ENCODE measurements around the gene MBD3. TPM values are rescaled to one million over a fixed set of nuclear protein-coding genes. Genes with fewer than 3 reads are reported as not detected.

The MBD3 gene
- total RNA-seq, 1 experiment from 2014 or later = 114 TPM

GRCh38 chr19:1621574-1621973 is 28.9 kb upstream of the MBD3 start:
- Mint-ChIP-seq H3K9me3 (ENCODE audit: unreplicated experiment) (no peaks in the 10 kb centered on the region), H3K27me3 (ENCODE audit: insufficient read depth, unreplicated experiment) (no peaks in the 10 kb centered on the region), H3K4me3 (ENCODE audit: unreplicated experiment) (no peak overlapping the region), H3K36me3 (ENCODE audit: insufficient read depth, unreplicated experiment) (peaks cover 48% of the 10 kb centered on the region), H3K4me1 (ENCODE audit: insufficient read depth, unreplicated experiment) (no peaks in the 10 kb centered on the region), H3K27ac (ENCODE audit: low read depth, unreplicated experiment) (no peak overlapping the region)
- no TSS peak for BruUV-seq (replicated peaks)
- no peak for DNase-seq (ENCODE audit: unreplicated experiment)
- TF ChIP-seq CTCF (IDR thresholded peaks at IDR 0.05; ENCODE audit: unreplicated experiment) = no peak
- ChIA-PET POLR2A (interaction anchor here (0.5 kb wide), 1 partner anchor 166 kb away, joined by 3 read pairs; no protein-coding TSS in a partner anchor), CTCF (no interaction called here)
- intact Hi-C loops (cut with micrococcal nuclease) = no loop called here

GRCh38 chr19:1621021-1621420 is 28.4 kb upstream of the MBD3 start:
- H3K4me1 Mint-ChIP-seq (ENCODE audit: insufficient read depth, unreplicated experiment) = no peaks in the 10 kb centered on the region
- intact Hi-C loops (cut with micrococcal nuclease) = no loop called here
- no peaks in the 10 kb centered on the region for H3K9me3 Mint-ChIP-seq (ENCODE audit: unreplicated experiment)
- BruUV-seq (replicated peaks) = no TSS peak
- CTCF ChIA-PET = no interaction called here
- TF ChIP-seq CTCF (IDR thresholded peaks at IDR 0.05; ENCODE audit: unreplicated experiment) = no peak
- no peak overlapping the region for H3K4me3 Mint-ChIP-seq (ENCODE audit: unreplicated experiment)
- DNase-seq (ENCODE audit: unreplicated experiment) = no peak
- peaks cover 53% of the 10 kb centered on the region for H3K36me3 Mint-ChIP-seq (ENCODE audit: insufficient read depth, unreplicated experiment)
- POLR2A ChIA-PET = interaction anchor here (0.7 kb wide), 1 partner anchor 193 kb away, joined by 3 read pairs; no protein-coding TSS in a partner anchor
- H3K27ac Mint-ChIP-seq (ENCODE audit: low read depth, unreplicated experiment) = no peak overlapping the region
- H3K27me3 Mint-ChIP-seq (ENCODE audit: insufficient read depth, unreplicated experiment) = no peaks in the 10 kb centered on the region

- DNase-seq (ENCODE audit: unreplicated experiment) = no peak
- POLR2A ChIA-PET = interaction anchor here (0.7 kb wide), 1 partner anchor 193 kb away, joined by 3 read pairs; no protein-coding TSS in a partner anchor
- TF ChIP-seq CTCF (IDR thresholded peaks at IDR 0.05; ENCODE audit: unreplicated experiment) = no peak
- CTCF ChIA-PET = no interaction called here
- no peaks in the 10 kb centered on the region for H3K4me1 Mint-ChIP-seq (ENCODE audit: insufficient read depth, unreplicated experiment)
- no peak overlapping the region for H3K27ac Mint-ChIP-seq (ENCODE audit: low read depth, unreplicated experiment)
- no peaks in the 10 kb centered on the region for H3K9me3 Mint-ChIP-seq (ENCODE audit: unreplicated experiment)
- no peak overlapping the region for H3K4me3 Mint-ChIP-seq (ENCODE audit: unreplicated experiment)
- peaks cover 55% of the 10 kb centered on the region for H3K36me3 Mint-ChIP-seq (ENCODE audit: insufficient read depth, unreplicated experiment)
- intact Hi-C loops (cut with micrococcal nuclease) = no loop called here
- no peaks in the 10 kb centered on the region for H3K27me3 Mint-ChIP-seq (ENCODE audit: insufficient read depth, unreplicated experiment)
- no TSS peak for BruUV-seq (replicated peaks)
These were observed 27.8 kb upstream of the MBD3 start for GRCh38 chr19:1620502-1620901.

- H3K27ac Mint-ChIP-seq (ENCODE audit: low read depth, unreplicated experiment) = no peak overlapping the region
- intact Hi-C loops (cut with micrococcal nuclease) = no loop called here
- no peaks in the 10 kb centered on the region for H3K4me1 Mint-ChIP-seq (ENCODE audit: insufficient read depth, unreplicated experiment)
- peaks cover 56% of the 10 kb centered on the region for H3K36me3 Mint-ChIP-seq (ENCODE audit: insufficient read depth, unreplicated experiment)
- POLR2A ChIA-PET = interaction anchor here (1.2 kb wide), 1 partner anchor 33 kb away, joined by 3 read pairs; the partner anchor contains the start of gene TCF3
- CTCF ChIA-PET = no interaction called here
- H3K4me3 Mint-ChIP-seq (ENCODE audit: unreplicated experiment) = no peak overlapping the region
- BruUV-seq (replicated peaks) = no TSS peak
- H3K9me3 Mint-ChIP-seq (ENCODE audit: unreplicated experiment) = no peaks in the 10 kb centered on the region
- DNase-seq (ENCODE audit: unreplicated experiment) = no peak
- H3K27me3 Mint-ChIP-seq (ENCODE audit: insufficient read depth, unreplicated experiment) = no peaks in the 10 kb centered on the region
- TF ChIP-seq CTCF (IDR thresholded peaks at IDR 0.05; ENCODE audit: unreplicated experiment) = no peak
These were observed 27.0 kb upstream of the MBD3 start for GRCh38 chr19:1619703-1620102.

Data from MCF 10A (cell line).